Muscle layer of duodenum (tissue), 2 donors: ENCODE results near the gene KCMF1.

Experiments used
- H3K27ac ChIP-seq: one replicate; pipeline ENCODE4 v1.7.0; 2013; ENCODE audit warnings: mild to moderate bottlenecking, low read length
- H3K27me3 ChIP-seq: one replicate; pipeline ENCODE4 v1.7.0; 2013; ENCODE audit warnings: low read depth, mild to moderate bottlenecking, control low read depth, low read length
- H3K36me3 ChIP-seq, 2 donors: one replicate each; pipeline ENCODE4 v1.7.0; 2013; ENCODE audit warnings: low read length in 2 of 2, control low read depth in 1 of 2, mild to moderate bottlenecking in 1 of 2; ENCODE audit not compliant: insufficient read depth in 2 of 2, control insufficient read depth in 1 of 2
- H3K4me1 ChIP-seq, 2 donors: one replicate each; pipeline ENCODE4 v1.7.0; 2013; ENCODE audit warnings: low read length in 2 of 2, mild to moderate bottlenecking in 2 of 2, control low read depth in 1 of 2, moderate library complexity in 1 of 2; ENCODE audit not compliant: insufficient read depth in 2 of 2, control insufficient read depth in 1 of 2
- H3K4me3 ChIP-seq, 2 donors: one replicate each; pipeline ENCODE4 v1.7.0; 2013; ENCODE audit warnings: low read length in 2 of 2, low read depth in 1 of 2, mild to moderate bottlenecking in 1 of 2
- H3K9me3 ChIP-seq, 2 donors: one replicate each; pipeline ENCODE4 v1.7.0; 2013; ENCODE audit warnings: low read length in 2 of 2, control low read depth in 1 of 2, mild to moderate bottlenecking in 1 of 2; ENCODE audit not compliant: control insufficient read depth in 1 of 2
- donor health status: healthy.

KCMF1 gene

DNA sequence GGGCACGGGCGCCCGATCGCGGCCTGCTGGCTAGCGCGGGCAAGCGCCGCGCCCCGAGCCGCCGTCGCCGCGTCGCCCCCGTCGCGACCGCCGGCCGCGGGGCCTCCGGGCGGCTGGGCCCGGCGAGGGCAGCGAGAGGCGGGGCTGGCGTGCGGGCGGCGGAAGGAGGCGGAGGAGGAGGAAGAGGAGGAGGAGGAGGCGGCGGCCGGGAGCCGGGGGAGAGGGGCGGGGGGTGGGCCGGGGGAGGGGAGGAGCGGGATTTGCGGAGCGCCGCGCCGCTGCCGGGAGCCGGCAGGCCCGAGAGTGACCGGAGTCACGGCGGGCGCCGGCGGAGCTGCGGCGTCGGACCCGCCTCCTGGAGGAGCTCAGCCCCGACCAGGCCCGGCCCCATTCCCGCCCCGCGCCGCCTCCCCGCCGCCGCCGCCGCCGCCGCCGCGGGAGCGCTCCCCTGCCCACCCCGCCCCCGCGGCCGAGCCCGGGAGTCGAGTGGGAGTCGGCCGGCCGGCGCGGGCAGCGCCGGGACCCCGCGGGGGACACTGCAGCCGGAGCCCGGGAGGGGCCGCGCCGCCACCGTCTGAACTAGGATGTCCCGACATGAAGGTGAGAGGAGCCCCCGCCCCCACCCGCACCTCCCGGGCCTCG, at the start of gene KCMF1:
Gene KCMF1, plus strand, starts transcription at position 294 of the 642 bp plus-strand sequence. Its CDS starts 291 bp downstream, at position 585.
- Histone ChIP-seq H3K27me3 (no peaks in the 10 kb centered on the region), H3K9me3 (no peaks in the 10 kb centered on the region), H3K4me3 (peak within 1 kb of the TSS; percentile 77 to 81), H3K36me3 (peaks cover 0 to 8% of the 10 kb centered on the region in 2 donors), H3K4me1 (peaks cover 16 to 43% of the 10 kb centered on the region in 2 donors), H3K27ac (peak within 1 kb of the TSS; percentile 90)

DNA sequence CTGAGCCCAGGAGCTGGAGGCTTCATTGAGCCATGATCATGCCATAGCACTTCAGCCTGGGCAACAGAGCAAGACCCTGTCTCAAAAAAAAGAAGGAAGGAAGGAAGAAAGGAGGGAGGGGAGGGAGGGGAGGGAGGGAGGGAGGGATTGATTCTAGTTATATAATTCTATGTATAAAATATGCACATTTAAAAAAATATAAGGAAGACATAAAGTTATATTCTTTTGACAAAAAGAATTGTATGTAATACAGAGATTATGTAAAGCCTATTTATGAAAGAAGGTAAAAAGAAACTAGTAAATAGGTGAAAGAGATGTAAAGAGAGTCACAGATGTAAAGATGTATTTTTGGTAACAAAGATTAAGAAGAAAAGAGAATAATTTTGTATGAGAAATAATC, 48.0 kb upstream of the KCMF1 start:
- no peaks in the 10 kb centered on the region for H3K9me3 ChIP-seq
- H3K4me1 ChIP-seq = peaks cover 3 to 20% of the 10 kb centered on the region in 2 donors
- H3K27ac ChIP-seq = no peak overlapping the region
- peaks cover 0 to 4% of the 10 kb centered on the region in 2 donors for H3K36me3 ChIP-seq
- no peaks in the 10 kb centered on the region for H3K27me3 ChIP-seq
- no peak overlapping the region for H3K4me3 ChIP-seq

DNA sequence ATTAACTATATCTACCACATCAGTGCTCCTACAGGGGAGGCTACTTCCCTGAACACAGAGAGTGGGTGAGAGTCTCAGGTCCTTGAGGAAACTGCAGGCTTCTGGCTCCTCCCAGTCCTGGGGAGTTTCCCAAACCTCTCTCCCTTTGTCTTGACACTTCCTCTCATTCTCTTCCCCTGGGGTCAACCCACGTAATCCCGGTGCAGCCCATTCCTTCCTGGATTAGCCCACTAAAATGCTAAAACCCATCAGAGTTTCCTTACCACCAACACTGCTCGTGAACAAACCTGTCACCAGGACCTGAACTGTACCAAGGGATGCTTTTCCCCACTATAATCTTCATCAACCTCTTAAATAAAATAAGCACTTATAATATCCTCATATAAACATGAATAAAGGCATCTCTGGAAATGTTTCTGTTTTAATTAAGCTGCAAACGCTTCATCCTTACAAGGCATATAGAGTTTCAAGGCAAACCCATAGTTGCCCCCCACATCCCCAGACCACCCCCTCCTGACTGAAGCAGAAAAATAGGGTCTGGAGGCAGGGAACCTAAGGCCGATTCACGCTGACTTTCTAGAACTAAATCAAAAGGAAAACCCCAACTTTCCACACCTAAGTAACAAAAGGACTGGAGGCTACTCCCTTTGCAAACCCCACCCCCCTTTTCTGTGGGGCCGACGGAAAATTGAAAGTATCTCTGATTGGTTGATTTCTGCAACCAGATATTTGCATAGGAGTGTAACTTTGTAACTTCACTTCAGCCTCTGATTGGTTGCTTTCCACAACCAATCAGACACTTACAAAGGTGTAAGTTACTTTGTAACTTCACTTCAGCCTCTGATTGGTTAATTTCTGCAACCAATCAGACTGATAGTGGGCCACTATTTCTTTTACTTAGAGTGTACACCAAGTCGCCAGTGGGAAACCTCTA, 46.5 kb upstream of the KCMF1 start:
- Histone ChIP-seq H3K27me3 (no peaks in the 10 kb centered on the region), H3K9me3 (no peaks in the 10 kb centered on the region), H3K27ac (peak overlapping the region; percentile 54), H3K4me1 (peaks cover 2 to 20% of the 10 kb centered on the region in 2 donors), H3K4me3 (no peak overlapping the region), H3K36me3 (peaks cover 0 to 4% of the 10 kb centered on the region in 2 donors)

DNA sequence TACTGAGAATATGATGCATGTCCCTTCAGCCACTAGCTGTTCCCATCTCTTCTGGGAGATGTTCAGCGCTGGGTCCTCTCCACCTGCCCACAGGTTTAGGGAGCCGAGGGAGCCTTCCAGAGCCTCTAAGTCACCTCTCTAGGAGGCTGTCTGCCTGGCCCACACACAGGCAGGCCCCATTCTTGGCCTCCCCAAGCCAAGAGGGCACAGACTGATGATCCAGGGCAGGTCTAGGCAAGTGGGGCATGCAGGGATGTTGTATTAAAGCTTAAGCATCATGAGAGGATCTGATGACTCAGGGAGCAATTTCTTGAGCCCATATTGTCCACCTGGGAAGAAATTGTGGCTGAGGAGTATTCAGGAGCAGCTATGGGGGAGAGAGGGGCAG, 45.6 kb upstream of the KCMF1 start:
- Histone ChIP-seq H3K27me3 (no peaks in the 10 kb centered on the region), H3K27ac (no peak overlapping the region), H3K9me3 (no peaks in the 10 kb centered on the region), H3K36me3 (no peaks in the 10 kb centered on the region), H3K4me3 (no peak overlapping the region), H3K4me1 (peaks cover 0 to 16% of the 10 kb centered on the region in 2 donors)

DNA sequence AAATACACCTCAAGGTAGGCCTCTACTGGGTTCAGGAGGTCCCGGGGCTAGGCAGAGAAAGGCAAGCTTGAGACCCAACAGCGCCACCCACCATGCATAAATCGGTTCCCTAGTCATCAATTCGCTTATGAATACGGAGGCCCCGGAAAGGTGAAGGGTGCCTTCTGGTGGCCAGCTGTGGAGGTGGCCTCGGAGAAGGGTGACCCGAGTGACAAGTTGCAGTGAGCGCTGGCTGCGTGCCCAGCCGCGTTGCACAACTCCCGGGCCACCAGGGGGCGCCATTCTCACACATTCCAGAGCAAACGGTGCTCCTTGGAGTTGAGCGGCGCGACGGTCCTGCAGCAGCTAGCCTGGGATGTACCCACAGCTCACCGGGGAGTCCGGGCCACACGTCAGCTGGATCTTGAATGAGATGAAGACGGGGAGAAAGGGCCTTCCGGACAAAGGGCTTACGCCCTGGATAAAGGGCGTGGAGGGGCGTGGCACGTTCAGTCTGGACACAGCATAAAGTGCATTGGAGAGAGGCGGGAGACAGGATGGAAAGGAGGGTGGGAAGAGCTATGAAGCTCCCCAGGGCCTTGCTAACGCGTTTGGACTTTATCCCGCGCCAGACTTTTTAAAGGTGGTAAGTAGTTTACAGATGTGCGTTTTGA, 45.1 kb upstream of the KCMF1 start:
- peaks cover 0 to 16% of the 10 kb centered on the region in 2 donors for H3K4me1 ChIP-seq
- H3K27ac ChIP-seq = no peak overlapping the region
- H3K4me3 ChIP-seq = peak overlapping the region; percentile 61 to 73

DNA sequence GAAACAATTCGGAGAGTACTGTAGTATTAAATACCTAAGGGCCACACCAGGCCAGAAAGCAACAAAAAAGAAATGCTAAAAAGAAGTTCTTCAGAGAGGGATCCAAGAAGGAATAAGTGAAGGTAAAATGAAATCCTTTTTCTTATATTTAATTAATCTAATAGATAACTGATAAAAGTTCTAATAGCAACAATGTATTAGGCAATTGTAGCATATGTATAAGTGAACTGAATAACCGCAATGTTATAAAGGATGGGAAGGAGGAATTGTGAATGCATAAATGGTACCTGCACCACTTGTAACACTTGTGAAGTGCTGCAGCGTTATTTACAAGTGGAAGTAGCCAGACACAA, 43.7 kb upstream of the KCMF1 start:
- H3K27me3 ChIP-seq = no peaks in the 10 kb centered on the region
- H3K36me3 ChIP-seq = no peaks in the 10 kb centered on the region
- no peak overlapping the region for H3K27ac ChIP-seq
- peaks cover 0 to 16% of the 10 kb centered on the region in 2 donors for H3K4me1 ChIP-seq
- peak overlapping the region; percentile 61 to 73 for H3K4me3 ChIP-seq
- H3K9me3 ChIP-seq = no peaks in the 10 kb centered on the region

More for the DNA sequence above, 45.1 kb upstream of the KCMF1 start:
- no peaks in the 10 kb centered on the region for H3K9me3 ChIP-seq
- no peaks in the 10 kb centered on the region for H3K27me3 ChIP-seq
- H3K36me3 ChIP-seq = no peaks in the 10 kb centered on the region

DNA sequence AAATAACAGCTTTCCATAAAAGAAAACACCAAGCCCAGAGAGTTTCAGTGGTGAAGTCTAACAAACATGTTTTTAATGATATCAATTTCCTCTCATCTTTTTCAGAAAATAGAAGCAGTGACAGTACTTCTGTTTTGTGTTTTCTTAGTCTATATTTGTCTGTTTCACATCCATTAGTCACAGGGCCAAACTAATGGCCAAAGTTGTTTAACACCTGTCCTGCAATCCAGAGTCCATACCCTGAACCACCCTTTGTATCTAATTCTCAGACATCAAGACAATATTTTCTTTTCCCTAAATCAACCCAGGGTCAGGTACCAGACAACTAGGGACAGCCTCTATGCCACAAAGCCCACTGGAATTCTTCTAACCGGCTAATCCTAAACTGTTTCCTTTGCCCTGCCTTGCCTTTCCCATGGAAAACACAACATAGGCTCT, 39.6 kb upstream of the KCMF1 start:
- no peaks in the 10 kb centered on the region for H3K36me3 ChIP-seq
- H3K9me3 ChIP-seq = no peaks in the 10 kb centered on the region
- no peaks in the 10 kb centered on the region for H3K27me3 ChIP-seq
- no peak overlapping the region for H3K4me3 ChIP-seq
- H3K4me1 ChIP-seq = peaks cover 0 to 8% of the 10 kb centered on the region in 2 donors
- no peak overlapping the region for H3K27ac ChIP-seq

DNA sequence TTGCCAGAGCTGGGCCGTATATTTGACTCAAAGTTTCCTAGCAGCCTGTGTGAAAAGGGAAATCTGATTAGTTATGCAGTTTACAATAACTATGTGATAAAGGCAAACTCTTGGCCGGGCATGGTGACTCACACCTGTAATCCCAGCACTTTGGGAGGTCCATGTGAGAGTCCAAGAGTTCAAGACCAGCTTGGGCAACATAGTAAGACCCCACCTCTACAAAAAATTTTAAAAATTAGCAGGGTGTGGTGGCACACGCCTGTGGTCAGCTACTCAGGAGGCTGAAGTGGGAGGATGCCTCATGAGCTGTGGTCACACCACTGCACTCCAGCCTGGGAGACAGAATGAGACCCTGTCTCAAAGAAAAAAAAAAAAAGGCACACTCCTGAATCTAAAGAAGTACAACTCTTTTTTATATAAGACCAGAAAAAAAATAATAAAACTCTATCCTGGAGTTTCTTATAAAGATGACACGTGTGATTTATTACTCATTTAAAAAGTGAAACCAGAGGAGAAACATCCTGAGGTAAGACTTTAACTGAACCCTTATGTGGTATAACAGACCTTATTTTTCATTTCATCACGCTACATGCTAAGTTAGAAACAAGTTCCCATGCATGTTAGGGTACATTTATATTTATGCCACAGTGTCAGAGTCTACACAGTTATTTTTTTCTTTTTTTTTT, 32.6 kb upstream of the KCMF1 start:
- no peaks in the 10 kb centered on the region for H3K9me3 ChIP-seq
- H3K27me3 ChIP-seq = no peaks in the 10 kb centered on the region
- H3K36me3 ChIP-seq = no peaks in the 10 kb centered on the region
- no peak overlapping the region for H3K27ac ChIP-seq
- H3K4me3 ChIP-seq = no peak overlapping the region
- H3K4me1 ChIP-seq = no peaks in the 10 kb centered on the region

DNA sequence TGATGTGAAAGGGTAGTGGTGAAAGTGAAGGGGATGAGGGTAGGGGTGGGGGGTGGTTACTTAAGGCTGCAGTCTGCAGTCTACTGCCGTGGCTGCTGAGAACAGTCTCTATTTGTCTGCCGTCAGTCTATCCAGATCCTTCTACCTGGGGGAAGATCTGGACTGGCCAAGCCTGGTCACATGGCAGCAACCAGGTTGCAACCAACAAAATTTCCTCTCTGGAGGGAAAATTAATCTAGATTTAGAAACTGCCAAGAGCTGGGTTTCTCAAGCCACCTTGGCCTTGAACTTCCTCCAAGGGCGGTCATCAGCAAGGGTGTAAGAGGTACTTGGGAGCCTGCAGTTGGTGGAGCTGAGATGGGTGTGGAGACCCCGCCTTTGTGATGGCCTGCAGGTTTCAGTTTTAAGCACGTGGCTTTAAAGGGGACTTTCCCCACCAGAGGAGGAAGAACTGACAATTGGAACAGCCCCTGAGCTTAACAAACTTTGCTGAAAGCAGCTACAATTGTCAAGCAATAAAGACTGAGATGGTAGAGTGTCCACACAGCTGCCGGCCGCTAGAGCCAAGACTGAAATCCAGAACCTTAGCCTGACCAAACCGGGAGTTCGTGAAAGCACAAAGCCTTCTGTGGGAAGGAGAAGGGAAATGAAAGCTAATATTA, 31.4 kb upstream of the KCMF1 start:
- H3K4me1 ChIP-seq = no peaks in the 10 kb centered on the region
- peak overlapping the region; percentile 23 for H3K27ac ChIP-seq
- no peaks in the 10 kb centered on the region for H3K27me3 ChIP-seq
- H3K4me3 ChIP-seq = peak overlapping the region in 1 of 2 donors; percentile 45
- H3K36me3 ChIP-seq = no peaks in the 10 kb centered on the region
- H3K9me3 ChIP-seq = no peaks in the 10 kb centered on the region

DNA sequence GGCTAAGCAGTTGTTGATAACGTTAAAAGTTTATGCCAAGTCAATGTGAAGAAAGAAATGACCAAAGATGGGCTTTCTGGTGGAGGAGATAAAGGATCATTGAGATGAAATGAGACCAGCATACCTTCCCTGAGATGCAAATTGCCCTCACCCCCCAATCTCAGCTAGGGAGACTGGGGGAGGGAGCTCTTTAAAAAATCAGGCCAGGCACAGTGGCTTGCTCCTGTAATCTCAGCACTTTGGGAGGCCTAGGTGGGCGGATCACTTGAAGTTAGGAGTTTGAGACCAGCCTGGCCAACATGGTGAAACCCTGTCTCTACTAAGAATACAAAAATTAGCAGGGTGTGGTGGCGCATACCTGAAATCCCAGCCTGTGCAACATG, 30.9 kb upstream of the KCMF1 start:
- no peaks in the 10 kb centered on the region for H3K9me3 ChIP-seq
- peak overlapping the region in 1 of 2 donors; percentile 45 for H3K4me3 ChIP-seq
- H3K4me1 ChIP-seq = no peaks in the 10 kb centered on the region
- H3K27ac ChIP-seq = no peak overlapping the region
- no peaks in the 10 kb centered on the region for H3K36me3 ChIP-seq
- H3K27me3 ChIP-seq = no peaks in the 10 kb centered on the region
